ENCODE measurements around the gene GANC.

GANC gene

GRCh38 chr15:42401544-42402454 lies 128.8 kb downstream of the GANC start:
- H3K27me3 ChIP-seq (ENCODE audit: insufficient read depth, low read length, poor library complexity): no peaks in the 10 kb centered on the region
- H3K9ac ChIP-seq (ENCODE audit: low read depth, low read length): no peak overlapping the region
- H2AFZ ChIP-seq (ENCODE audit: low read depth, low read length): no peak overlapping the region
- TF ChIP-seq EZH2 (IDR thresholded peaks at IDR 0.05; ENCODE audit: borderline replicate concordance, low read depth, low read length, severe bottlenecking) (no peak), CTCF (IDR thresholded peaks at IDR 0.05; ENCODE audit: borderline replicate concordance, extremely low read depth, low read length, poor library complexity, severe bottlenecking) (no peak)
- no peak overlapping the region for H3K27ac ChIP-seq (ENCODE audit: low read length)
- H3K4me2 ChIP-seq (ENCODE audit: insufficient read depth, low read length): no peak overlapping the region
- H3K79me2 ChIP-seq (ENCODE audit: insufficient read depth, low read length): no peaks in the 10 kb centered on the region
- DNase-seq (no peak), ATAC-seq (ENCODE audit: insufficient read depth, low read depth) (no peak)
- H3K4me1 ChIP-seq (ENCODE audit: insufficient read depth, low read length): no peaks in the 10 kb centered on the region
- no peak overlapping the region for H3K4me3 ChIP-seq (ENCODE audit: low read depth in 1 of 2, low read length in 2 of 2)
- no peaks in the 10 kb centered on the region for H3K9me3 ChIP-seq (ENCODE audit: insufficient read depth, low read length, severe bottlenecking)
- H4K20me1 ChIP-seq (ENCODE audit: insufficient read depth, low read length): no peaks in the 10 kb centered on the region
- no peaks in the 10 kb centered on the region for H3K36me3 ChIP-seq (ENCODE audit: insufficient read depth, low read length)

DNA sequence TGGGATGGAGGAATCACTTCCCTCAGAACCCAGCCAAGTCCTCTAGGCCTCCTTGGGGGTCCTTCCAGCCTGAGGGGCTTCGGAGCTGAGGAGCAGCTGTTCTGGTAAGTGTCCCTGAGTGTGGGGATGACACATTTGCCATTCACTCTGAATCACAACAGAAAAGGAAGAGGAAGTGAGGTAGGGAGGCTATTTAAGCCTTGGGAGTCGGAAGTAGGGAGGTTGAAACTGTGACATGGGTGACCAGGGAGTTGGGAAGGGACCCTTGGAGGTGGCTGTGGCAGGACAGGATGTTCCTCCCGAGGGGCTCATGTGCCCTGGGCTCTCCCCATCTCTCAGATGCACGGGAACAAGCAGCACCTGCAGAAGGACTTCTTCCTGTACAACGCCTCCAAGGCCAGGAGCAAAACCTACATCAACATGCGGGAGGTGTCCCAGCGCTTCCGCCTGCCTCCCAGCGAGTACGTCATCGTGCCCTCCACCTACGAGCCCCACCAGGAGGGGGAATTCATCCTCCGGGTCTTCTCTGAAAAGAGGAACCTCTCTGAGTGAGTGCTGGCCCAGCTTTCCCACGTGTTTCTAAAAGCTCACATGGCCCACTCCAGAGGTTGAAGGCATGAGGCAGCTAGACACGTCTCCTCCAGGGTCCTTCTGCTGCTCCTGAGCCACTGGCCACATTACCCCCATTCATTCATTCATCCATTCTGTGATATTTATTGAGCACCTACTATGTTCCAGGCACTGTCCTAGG lies 129.6 kb downstream of the GANC start:
- no peak overlapping the region for H3K4me3 ChIP-seq (ENCODE audit: low read depth in 1 of 2, low read length in 2 of 2)
- TF ChIP-seq EZH2 (IDR thresholded peaks at IDR 0.05; ENCODE audit: borderline replicate concordance, low read depth, low read length, severe bottlenecking): no peak
- H4K20me1 ChIP-seq (ENCODE audit: insufficient read depth, low read length): no peaks in the 10 kb centered on the region
- H3K4me2 ChIP-seq (ENCODE audit: insufficient read depth, low read length): no peak overlapping the region
- H3K4me1 ChIP-seq (ENCODE audit: insufficient read depth, low read length): no peaks in the 10 kb centered on the region
- no peaks in the 10 kb centered on the region for H3K9me3 ChIP-seq (ENCODE audit: insufficient read depth, low read length, severe bottlenecking)
- no peak overlapping the region for H3K27ac ChIP-seq (ENCODE audit: low read length)
- ATAC-seq (ENCODE audit: insufficient read depth, low read depth) (no peak), DNase-seq (no peak)
- no peaks in the 10 kb centered on the region for H3K36me3 ChIP-seq (ENCODE audit: insufficient read depth, low read length)
- H3K27me3 ChIP-seq (ENCODE audit: insufficient read depth, low read length, poor library complexity): no peaks in the 10 kb centered on the region
- no peak overlapping the region for H2AFZ ChIP-seq (ENCODE audit: low read depth, low read length)
- H3K79me2 ChIP-seq (ENCODE audit: insufficient read depth, low read length): no peaks in the 10 kb centered on the region
- no peak overlapping the region for H3K9ac ChIP-seq (ENCODE audit: low read depth, low read length)

DNA sequence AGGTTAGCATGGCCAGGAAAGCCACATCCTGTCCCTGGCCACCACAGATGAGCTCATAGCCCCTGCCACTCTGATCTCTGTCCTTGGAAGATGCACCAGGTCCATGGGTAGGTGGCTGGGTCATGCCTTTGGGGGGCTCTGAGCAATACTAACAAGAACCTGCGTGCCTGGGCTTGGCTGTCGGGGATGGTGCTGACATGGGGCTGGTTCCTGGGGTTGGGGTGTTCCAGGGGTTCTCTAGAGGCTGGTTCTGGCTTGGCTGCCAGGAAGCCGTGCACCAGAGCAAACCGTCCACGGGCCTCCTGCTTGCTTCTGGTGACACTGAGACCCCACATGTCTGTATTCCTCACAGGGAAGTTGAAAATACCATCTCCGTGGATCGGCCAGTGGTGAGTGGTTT lies 130.4 kb downstream of the GANC start:
- TF ChIP-seq CTCF (IDR thresholded peaks at IDR 0.05; ENCODE audit: borderline replicate concordance, extremely low read depth, low read length, poor library complexity, severe bottlenecking) (no peak), EZH2 (IDR thresholded peaks at IDR 0.05; ENCODE audit: borderline replicate concordance, low read depth, low read length, severe bottlenecking) (no peak)
- 0 out of 3 replicates have a peak, but pooled peaks have one; percentile 29 for ATAC-seq (ENCODE audit: insufficient read depth, low read depth)

More for the DNA sequence above, 130.4 kb downstream of the GANC start:
- Histone ChIP-seq H4K20me1 (ENCODE audit: insufficient read depth, low read length) (no peaks in the 10 kb centered on the region), H3K9me3 (ENCODE audit: insufficient read depth, low read length, severe bottlenecking) (no peaks in the 10 kb centered on the region), H3K4me2 (ENCODE audit: insufficient read depth, low read length) (no peak overlapping the region), H3K4me1 (ENCODE audit: insufficient read depth, low read length) (no peaks in the 10 kb centered on the region), H3K79me2 (ENCODE audit: insufficient read depth, low read length) (no peaks in the 10 kb centered on the region), H2AFZ (ENCODE audit: low read depth, low read length) (no peak overlapping the region), H3K27ac (ENCODE audit: low read length) (no peak overlapping the region), H3K36me3 (ENCODE audit: insufficient read depth, low read length) (no peaks in the 10 kb centered on the region), H3K4me3 (ENCODE audit: low read depth in 1 of 2, low read length in 2 of 2) (no peak overlapping the region), H3K9ac (ENCODE audit: low read depth, low read length) (no peak overlapping the region), H3K27me3 (ENCODE audit: insufficient read depth, low read length, poor library complexity) (no peaks in the 10 kb centered on the region)
- DNase-seq: no peak

Data from DND-41 (cell line).